Retina (tissue), 1 donor: ENCODE measurements around the gene RRAGC.
"Not testable (repeated sequence)": the region's sequence is repeated elsewhere in the genome, so short reads cannot be mapped to it uniquely, and the experiment has no call there.

ENCODE experiments used
- DNase-seq: peaks from one replicate; pipeline ENCODE4 v3.0.0-alpha.2; 2016

Gene RRAGC

DNA sequence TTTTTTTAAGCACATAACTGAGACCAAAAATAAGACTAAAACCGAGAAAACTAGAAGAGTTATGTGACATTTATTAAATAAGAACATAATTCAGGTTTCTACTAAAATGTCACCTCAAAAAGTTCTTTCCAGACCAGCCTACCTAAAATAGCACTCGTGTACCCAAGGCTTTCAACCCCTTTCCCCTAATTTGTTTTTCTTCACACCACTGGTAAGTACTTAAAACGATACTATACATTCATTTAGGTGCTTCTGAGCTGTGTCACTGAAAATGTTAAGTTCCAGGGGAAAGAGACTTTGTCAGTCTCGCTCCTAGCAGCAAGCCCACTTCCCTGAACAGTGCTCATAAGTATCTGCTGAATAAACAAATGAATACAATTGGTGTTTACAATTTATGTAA lies 6.8 kb downstream of the RRAGC start:
- DNase-seq: no peak

DNA sequence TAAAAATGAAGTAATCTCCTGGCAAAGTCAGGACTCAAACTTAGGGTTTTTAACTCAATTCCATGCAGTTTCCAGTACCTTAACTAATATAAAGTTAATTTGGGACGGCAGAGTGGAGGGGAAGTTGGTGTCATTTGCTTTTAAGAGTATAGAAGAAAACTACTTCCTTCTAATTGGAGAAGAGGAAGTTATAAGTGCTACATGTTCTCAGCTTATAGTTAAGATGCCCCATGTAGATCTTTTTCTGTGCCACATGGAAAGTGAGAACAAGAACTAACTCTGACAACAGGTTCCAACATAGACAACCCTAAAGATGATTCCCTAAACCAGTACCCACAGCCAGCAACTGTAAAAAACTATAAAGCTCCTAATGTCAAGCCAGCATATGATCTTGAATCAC lies 11.5 kb downstream of the RRAGC start:
- no peak for DNase-seq

DNA sequence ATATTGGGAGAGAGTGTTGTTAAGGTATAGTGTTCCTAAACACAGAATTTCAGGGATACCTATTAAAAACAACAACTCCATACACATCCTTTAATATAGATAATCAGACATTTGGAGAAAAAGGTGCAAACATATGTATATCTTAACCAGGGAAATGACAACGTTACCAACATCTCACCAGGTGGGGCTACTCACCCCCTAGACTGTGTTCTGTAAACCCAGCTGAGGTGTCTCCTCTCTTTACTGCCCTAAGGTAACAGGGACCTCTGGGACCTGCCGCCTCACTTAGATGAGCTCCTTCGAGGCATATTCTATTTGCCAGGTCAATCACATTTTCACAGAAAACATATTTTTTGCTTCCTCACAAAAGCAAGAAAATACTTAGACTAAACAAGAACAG lies 13.4 kb downstream of the RRAGC start:
- DNase-seq: no peak

DNA sequence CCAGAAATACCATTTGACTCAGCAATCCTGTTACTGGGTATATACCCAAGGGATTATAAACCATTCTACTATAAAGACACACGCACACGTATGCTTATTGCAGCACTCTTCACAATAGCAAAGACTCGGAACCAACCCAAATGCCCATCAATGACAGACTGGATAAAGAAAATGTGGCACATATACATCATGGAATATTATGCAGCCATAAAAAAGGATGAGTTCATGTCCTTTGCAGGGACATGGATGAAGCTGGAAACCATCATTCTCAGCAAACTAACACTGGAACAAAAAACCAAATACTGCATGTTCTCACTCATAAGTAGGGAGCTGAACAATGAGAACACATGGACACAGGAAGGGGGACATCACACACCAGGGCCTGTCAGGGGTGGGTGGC lies 14.5 kb downstream of the RRAGC start:
- DNase-seq: not testable (repeated sequence)

DNA sequence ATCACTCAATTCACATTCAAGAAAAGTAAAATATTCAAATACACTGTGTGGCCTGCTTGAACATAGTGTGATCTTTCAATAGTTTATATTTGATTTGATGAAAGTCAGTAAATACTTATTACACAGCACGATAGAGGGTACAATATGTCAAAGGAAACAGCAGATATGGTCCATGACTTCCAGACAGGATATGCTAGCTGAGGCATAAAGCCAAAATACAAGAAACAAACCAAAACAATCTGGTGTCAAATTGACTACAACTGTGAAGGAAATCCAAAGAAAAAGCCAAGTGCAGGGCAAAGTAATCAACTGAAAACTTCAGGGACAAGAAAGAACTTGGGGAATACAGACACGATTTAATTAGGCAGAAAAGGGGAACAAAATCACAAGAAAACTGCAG lies 19.3 kb downstream of the RRAGC start:
- no peak for DNase-seq

DNA sequence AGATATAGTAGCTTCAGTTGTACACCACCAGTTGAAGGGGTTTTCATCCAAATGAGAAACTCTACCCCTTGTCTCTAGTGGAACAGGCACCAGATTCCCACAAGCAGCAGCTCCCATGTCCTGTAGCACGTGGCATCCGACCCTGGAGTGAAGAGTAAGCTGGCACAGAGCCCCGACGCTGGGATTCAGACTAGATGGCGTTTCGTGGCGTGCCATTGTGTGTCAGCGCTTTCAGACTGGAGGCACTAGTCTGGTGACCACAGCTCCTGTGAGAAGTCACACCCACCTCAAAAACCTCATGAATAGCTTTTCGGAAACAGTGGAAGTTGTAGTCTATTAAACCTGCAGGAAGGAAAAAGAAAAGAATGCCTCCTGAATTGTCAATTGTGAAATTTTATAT lies 20.2 kb downstream of the RRAGC start:
- no peak for DNase-seq

DNA sequence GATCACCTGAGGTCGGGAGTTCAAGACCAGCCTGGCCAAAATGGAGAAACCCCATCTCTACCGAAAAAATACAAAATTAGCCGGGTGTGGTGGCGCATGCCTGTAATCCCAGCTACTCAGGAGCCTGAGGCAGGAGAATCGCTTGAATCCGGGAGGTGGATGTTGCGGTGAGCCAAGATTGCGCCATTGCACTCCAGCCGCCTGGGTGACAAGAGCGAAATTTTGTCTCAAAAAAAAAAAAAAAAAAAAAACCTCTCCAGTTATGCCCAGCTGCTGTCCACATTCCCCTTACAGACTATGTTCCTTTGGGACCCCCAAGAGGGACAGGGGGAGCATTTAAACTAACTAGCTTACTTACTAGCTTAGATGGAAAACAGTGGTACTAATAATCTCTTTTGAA lies 23.3 kb downstream of the RRAGC start:
- not testable (repeated sequence) for DNase-seq

DNA sequence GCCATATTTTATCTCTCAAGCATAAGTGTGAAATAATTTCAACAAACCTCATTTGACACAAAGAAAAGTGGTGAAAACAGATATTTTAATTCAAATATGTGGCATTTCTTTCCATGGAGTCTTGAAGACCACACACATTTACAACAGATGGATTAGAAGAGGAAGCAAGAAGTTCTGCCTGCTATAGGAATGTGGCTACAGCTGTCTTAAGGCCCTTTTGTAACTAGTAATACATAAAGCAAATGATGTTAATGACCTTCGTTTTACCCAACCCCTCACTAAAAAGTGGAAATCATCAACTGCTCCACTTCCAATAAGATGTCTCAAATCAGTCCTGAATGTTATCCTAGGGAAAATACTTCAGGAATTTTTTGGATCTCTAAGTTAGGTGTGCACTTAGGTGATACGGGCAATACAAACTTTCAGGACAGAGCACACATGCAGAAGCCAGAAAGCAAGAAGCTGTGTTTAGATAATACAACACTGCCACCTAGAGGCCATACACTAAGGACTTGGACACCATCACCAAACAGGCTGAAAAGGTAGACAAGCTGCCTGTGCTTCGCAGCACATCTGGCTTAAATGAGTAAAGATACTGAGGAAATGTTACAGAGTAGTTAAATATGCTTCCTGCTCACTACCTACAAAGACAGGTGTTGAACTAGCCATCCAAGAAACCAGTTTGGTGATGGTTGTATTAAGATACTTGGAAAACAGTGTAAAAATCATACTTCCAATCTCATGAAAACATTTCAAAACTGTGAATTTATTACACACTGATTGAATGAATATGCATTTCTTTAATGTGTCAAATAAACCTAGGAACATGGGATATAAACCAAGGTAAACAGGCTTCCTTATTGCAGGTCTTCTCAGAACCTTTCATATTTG lies 24.4 kb downstream of the RRAGC start:
- peak; percentile 77 for DNase-seq

DNA sequence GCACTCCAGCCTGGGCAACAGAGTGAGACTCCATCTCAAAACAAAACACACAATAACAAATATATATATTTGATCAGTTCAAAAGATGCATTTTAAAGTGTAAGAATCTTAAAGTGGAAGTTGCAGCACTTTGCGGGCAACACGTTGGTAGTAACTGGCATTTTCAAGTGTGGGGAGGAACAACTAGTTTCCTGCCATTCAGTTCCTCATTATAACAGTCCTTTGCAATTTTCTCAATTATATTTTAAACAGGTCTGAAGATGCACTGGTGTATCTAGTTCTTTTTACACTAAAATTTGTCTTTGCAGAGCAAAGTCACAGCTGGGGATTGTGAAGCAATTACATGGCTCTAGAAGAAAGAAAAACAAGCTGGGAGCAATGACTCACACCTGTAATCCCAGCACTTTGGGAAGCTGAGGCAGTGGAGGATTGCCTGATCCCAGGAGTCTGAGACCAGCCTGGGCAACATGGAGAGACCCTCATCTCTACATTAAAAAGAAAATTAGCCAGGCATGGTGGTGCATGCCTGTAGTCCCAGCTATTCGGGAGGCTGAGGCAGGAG lies 25.3 kb downstream of the RRAGC start:
- DNase-seq: no peak

DNA sequence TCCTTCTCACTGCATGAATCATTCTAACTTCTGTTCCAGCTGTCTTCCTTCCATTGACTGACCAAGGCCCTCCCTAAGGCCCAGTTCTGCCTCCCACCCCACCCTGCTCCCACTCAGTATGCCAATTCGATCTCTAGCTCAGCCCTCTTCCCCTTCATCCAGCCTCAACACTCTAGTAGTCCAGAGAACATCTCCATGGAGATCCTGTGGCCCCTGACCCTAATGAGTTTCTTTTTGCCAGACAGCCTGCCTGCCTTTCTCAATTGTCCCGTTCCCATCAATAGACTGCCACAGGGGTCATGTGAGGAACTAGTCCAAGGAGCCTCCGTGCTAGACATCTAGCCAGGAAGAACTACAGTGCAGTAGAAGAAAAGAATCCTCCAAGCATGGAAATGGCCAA lies 26.4 kb downstream of the RRAGC start:
- DNase-seq: peak; percentile 24

DNA sequence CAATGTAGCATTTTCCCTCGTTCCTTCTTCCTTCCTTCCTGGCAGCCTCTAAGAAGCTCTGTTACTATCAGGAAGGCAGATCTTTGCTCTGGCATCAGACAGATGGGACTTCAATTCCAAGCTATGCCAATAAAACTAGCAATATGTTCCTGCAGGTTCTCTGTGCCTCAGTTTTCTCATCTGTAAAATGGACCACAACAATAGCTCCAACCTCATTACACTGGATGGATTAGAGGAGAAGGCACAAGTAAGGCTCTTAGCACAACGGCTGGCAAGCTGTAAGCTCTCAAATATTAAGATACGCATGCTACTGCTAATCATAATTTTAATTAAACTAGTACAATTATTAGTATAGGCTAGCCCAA lies 27.2 kb downstream of the RRAGC start:
- no peak for DNase-seq

DNA sequence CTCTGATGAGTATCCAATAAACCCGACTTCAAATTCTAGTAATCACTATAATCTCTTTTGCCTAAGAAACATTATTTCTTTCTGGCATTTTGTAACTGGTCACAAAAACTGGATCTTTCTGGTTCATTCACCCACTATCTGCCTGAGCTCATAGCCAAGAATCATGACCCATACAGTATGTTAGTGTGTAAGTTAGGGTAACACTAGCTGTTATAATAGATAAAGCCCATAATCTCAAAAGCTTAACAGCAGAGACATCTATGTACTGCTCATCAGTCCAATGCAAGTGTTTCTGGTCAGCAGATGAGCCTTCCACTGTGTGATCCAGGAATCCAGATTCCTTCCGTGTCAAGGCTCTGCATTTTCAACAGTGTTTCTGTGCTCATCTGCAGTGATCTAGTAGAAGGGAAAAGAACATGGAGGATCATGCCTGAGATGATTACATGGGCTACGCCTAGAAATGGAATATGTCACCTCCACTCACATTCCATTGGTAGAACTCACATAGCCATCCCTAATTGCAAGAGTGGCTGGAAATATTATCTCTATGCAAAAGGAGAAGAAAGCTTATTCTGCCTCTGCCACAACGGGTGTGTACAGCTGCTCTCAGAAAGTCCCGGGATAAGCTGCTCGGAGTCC lies 27.7 kb downstream of the RRAGC start:
- no peak for DNase-seq

DNA sequence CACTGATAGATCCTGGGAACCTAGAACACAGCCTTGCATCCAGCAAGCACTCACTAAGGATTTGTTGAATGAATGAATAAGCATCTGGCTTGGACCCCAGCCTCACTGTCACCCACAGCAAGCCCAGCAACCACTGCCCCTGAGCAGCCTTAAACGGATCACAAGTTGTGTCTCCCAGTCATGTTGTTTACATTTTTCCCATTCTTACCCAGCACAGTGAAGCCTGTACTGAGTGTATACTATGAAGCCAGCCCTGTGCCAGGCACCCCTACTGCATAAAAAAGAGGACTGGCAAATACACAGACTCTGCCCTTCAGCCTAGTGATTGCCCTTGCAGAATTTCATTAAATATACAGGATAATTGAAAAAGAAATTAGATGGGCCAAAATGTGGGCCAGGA lies 30.2 kb downstream of the RRAGC start:
- no peak for DNase-seq

DNA sequence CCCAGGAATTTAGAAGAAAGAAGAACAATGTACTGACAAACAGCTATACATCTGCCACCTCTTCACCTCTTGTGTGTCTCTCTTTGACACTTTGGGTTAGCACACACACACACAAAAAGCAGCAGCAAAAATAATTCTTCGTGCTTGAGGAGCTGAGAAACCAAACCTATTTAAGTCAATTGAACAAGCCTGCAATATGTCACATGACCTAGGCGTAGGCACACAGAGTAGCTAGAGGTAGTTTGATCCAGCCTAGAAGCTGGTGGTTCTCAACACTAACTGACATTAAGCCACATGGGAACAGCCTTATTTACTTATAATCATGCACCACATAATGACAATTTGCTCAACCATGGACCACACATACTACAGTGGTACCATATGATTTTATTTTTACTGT lies 32.3 kb downstream of the RRAGC start:
- no peak for DNase-seq

DNA sequence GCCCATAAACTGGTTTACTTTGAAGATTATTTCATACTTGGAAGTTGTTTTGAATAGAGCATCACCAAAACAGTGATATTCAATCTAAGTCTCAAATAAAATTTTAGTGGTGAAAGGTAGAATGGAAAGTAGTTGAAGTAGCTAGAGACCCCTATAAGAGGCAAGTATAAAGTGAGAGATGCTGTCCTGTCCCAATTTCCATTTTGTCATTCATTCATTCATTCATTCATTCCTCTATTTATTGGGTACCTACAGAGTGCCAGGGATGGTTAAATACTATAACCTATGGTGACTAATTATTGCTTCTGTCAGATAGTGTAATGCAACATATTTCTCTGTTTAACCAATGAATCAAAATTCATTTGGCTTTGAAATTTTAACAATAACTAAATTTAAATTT lies 32.7 kb downstream of the RRAGC start:
- no peak for DNase-seq

DNA sequence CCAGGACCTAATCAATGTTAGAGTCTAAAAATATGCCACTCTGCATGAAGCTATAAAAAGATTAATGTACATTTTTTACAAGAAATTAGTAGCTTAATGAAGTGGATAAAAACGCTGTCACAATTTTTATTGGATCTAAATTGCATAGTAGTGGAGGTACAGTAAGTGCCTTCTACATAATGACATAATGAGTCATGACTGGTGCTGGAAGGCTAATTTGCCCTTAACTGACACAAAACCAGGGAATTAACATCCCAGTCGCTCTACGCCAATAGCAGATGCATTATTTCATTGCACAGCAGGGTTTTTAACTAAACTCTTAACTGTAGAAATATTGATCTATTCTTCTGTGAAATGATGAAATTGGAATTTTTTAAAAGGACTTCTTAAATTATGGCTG lies 33.3 kb downstream of the RRAGC start:
- no peak for DNase-seq

DNA sequence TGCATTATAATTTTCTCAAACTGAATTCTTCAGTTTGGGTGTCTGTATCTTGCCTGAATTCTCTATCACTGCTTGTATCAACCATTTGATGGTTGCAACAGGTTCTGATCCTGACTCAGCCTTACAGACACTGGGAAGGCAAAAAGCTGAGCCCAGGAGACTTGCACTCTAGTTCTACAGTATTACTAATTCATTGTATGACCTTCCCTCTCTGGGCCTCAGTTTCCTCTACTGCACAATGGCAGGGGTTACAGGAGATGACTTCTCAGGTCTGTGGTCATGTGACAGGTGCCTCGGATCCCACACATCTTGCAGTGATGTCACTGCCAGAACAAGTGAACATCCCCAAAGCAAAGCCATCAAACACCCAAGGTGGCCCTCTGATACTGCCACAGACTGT lies 38.7 kb downstream of the RRAGC start:
- DNase-seq: no peak

DNA sequence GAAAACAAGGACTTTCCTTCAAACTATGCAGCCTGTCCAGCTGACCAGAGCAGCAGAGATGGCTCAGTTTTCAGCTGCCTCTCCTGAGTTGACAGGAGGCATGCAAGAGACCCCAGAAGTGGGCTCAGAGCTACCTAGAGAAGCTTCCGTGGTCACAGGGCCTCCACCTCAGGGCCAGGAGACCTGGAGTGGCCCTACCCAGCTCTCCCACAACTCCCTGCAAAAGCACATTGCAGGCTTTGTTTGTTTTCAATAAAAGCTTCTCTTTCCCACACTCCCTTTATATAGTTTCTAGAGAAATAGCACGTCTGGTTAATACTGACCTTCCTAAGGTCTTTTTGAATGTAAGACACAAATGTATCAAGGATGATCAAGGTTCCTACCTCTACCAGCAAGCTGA lies 40.1 kb downstream of the RRAGC start:
- DNase-seq: no peak

DNA sequence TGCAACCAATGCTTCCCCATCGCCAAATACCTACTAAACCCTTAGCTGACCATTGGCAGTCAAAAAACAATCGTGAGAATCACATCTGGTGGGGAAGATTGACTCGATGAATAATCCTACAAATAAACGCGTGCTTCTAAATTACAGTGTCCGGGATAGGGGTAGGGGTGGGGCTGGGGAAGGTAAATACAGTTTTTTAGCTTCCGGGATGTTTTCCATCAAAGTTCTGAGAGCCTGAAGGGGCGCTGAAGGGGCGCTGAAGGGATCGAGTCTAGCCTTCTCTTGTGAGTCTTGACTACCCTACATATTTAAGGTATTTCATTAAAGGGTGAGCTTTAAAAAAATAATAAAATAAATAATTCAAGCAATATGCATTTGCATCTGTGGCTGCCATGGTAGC lies 40.5 kb downstream of the RRAGC start:
- no peak for DNase-seq

DNA sequence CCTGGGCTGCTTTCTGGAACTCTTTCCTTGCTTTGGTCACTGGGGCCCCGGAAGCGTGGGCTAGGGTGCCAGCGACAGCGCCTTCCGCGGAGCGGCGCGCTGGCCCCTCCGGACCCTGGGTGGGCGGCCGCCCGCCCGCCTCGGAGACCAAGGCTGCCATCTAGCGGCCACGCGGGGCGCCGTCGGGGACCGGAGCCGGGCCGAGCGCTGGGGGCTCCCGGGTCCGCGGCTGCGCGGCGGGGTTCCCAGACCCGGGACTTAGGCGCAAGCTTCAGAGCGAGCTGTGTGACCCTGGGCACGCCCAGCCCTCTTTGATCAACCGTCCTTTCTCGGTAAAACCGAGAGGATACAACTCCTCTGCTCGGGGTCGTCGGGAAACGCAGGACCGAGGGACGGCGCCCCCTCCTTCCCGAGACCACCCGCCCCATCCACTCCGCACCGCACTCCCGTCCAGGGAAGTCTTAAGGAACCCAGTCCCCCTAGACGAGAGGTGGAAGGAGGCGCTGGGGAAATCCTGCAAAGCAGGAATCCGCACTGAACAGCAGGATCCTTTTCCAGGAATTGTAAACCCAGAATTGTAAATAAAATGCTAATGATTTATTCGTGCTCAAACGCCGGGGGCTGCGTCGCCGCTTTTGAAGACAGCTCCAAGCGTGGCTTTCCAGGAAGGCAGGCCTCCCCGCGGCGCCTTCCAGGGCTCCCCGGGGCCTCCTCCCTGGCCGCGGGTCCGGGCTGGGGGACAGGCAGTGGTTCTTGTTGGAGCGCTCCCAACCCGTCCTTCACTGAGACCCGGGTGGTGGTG lies 41.2 kb downstream of the RRAGC start:
- peak; percentile 91 for DNase-seq

DNA sequence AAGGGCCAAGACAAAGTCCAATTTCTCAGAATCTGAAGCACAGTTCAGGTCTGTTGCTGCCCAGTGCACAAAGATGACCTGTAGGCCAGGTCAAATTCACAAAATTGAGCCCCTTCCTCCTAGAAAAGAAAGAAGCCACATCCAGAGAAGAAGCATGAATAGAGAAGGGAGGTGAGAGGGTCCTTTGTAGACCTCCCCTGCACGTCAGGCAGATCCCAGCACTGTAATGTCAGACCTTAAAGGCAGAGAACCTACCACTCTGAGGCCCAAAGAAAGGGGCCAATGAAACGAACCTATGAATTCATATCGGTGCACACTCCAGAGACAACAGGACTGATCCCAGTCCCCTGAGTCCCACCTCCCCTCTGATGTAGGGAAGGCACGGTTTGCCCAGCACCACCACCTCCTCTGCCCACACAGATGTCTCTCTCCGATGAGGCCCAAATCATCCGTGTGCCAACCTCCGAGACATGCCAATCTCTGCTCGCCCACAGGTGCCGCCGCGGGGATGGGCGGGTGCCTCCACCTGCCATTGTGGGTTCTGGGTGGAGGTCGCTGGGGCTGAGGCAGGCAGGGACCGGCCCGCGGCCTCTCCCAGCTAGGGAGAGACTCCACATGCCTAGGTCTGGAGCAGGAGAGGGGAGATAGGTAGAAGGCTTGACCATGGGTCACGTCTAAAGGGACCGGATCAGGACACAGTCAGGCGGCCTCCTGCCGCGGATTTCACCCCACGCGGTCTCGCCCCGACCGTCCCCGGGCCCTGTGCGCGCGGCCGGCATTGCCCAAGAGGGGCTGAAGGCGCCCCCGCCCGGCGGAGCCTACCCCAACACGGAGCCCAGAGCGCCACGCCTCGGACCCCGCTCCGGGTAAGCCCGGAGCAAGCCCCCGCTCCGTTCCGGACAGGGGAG lies 42.1 kb downstream of the RRAGC start:
- DNase-seq: peak; percentile 21

DNA sequence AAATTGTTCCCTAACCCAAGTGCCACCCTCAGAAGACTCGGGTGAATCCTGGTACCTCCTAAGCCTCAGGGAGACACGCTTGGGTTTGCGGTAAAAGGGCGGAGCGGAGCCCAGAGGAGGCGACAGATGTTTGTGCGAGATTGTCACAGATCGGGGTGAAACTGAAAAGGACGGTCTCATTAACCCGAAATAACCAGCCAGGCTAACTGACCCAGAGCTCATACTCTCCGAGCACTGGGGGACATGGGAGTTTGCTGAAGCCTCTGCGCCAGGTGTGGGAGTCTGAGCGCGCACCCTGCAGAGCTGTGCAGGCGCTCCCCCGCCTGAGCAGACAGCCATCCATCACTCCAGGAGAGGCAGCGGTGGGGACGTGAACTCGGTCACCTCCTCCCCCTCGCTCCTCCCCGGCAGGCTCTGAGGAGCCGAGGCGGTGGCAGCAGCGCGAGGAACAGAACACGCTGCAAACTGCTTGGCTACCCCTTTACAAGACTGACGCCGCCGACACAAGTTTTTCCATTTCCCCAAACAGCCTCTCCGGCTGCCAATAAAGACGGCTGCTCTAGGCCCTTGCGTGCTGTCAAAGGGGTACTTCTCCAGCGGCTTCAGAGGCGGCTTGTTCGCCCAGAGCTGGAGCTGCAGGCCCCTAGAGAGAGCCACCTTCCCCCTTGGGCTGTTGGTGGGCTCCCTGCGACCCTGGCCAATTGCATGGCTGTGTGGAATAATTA lies 43.5 kb downstream of the RRAGC start:
- peak; percentile 79 for DNase-seq
